HEK293 (cell line): Measurements from ENCODE around the gene CCDC144A.
"Not testable (repeated sequence)": the region's sequence is repeated elsewhere in the genome, so short reads cannot be mapped to it uniquely, and the experiment has no call there.

Experiments used
- BCL11A ChIP-seq: fragments of 450-650 bp; formaldehyde crosslinking; IDR thresholded peaks from 2 replicates; pipeline ENCODE4 v1.5.1; 2016; ENCODE audit warnings: low read depth, missing biosample characterization, missing genetic modification characterization
- PBX3 ChIP-seq: sonication (generic); formaldehyde crosslinking; IDR thresholded peaks from 2 replicates; pipeline ENCODE4 v1.8.1; 2022; ENCODE audit warnings: mild to moderate bottlenecking, moderate library complexity, missing genetic modification reagents
- YY1 ChIP-seq: fragments of 450-650 bp; formaldehyde crosslinking; IDR thresholded peaks from 2 replicates; pipeline ENCODE4 v1.5.1; 2018; ENCODE audit warnings: missing biosample characterization, missing genetic modification characterization
- ZBTB17 ChIP-seq: fragments of 450-650 bp; formaldehyde crosslinking; IDR thresholded peaks from 2 replicates; pipeline ENCODE4 v1.5.1; 2016; ENCODE audit warnings: missing biosample characterization, missing genetic modification characterization
- ZBTB26 ChIP-seq: fragments of 450-650 bp; formaldehyde crosslinking; optimal IDR thresholded peaks from 2 replicates; pipeline ENCODE3; 2016; ENCODE audit warnings: missing biosample characterization, mild to moderate bottlenecking, missing genetic modification characterization
- ZNF777 ChIP-seq: fragments of 450-650 bp; formaldehyde crosslinking; IDR thresholded peaks from 2 replicates; pipeline ENCODE4 v1.5.1; 2017; ENCODE audit warnings: missing biosample characterization, missing genetic modification characterization, borderline replicate concordance
- ZNF830 ChIP-seq: fragments of 450-650 bp; IDR thresholded peaks from 2 replicates; pipeline ENCODE4 v1.5.0; 2018; ENCODE audit warnings: missing biosample characterization, missing genetic modification characterization, low read depth, mild to moderate bottlenecking, moderate library complexity
- TF ChIP-seq, protein P1 (sequence below): fragments of 450-650 bp; formaldehyde crosslinking; IDR thresholded peaks from 2 replicates; pipeline ENCODE4 v1.5.1; 2016; ENCODE audit warnings: missing biosample characterization, missing genetic modification characterization
- TF ChIP-seq, protein P2 (sequence below): fragments of 450-650 bp; formaldehyde crosslinking; IDR thresholded peaks from 2 replicates; pipeline ENCODE4 v1.5.1; 2016; ENCODE audit warnings: missing biosample characterization, missing genetic modification characterization

DNA sequence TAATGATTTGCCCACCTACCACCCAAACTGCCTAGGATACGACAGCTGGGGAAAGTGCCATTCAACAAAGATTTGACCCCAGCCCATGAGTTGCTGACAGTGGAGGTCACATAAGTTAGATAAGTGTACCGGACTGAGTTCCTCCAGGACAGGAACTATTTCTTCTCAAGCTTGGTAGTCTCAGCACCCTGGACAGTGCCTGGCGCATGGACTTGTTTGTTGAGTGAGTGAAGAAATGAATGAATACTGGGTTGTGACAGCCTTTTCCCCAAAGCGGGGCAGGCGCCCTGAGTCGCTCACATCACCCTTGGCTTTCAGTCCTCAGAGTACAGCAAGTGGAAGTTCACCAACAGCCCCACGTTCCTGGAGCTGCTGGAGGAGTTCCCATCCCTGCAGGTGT, 122.1 kb downstream of the CCDC144A start:
- TF ChIP-seq ZNF830 (tag by site-specific recombination); PBX3 (CRISPR knock-in tag); ZBTB17 (tag by site-specific recombination); ZBTB26 (tag by site-specific recombination); BCL11A; YY1 (tag by site-specific recombination); ZNF777 (tag by site-specific recombination): not testable (repeated sequence)
- TF ChIP-seq, protein P1, sequence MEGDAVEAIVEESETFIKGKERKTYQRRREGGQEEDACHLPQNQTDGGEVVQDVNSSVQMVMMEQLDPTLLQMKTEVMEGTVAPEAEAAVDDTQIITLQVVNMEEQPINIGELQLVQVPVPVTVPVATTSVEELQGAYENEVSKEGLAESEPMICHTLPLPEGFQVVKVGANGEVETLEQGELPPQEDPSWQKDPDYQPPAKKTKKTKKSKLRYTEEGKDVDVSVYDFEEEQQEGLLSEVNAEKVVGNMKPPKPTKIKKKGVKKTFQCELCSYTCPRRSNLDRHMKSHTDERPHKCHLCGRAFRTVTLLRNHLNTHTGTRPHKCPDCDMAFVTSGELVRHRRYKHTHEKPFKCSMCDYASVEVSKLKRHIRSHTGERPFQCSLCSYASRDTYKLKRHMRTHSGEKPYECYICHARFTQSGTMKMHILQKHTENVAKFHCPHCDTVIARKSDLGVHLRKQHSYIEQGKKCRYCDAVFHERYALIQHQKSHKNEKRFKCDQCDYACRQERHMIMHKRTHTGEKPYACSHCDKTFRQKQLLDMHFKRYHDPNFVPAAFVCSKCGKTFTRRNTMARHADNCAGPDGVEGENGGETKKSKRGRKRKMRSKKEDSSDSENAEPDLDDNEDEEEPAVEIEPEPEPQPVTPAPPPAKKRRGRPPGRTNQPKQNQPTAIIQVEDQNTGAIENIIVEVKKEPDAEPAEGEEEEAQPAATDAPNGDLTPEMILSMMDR (tag by site-specific recombination): not testable (repeated sequence)
- TF ChIP-seq, protein P2, sequence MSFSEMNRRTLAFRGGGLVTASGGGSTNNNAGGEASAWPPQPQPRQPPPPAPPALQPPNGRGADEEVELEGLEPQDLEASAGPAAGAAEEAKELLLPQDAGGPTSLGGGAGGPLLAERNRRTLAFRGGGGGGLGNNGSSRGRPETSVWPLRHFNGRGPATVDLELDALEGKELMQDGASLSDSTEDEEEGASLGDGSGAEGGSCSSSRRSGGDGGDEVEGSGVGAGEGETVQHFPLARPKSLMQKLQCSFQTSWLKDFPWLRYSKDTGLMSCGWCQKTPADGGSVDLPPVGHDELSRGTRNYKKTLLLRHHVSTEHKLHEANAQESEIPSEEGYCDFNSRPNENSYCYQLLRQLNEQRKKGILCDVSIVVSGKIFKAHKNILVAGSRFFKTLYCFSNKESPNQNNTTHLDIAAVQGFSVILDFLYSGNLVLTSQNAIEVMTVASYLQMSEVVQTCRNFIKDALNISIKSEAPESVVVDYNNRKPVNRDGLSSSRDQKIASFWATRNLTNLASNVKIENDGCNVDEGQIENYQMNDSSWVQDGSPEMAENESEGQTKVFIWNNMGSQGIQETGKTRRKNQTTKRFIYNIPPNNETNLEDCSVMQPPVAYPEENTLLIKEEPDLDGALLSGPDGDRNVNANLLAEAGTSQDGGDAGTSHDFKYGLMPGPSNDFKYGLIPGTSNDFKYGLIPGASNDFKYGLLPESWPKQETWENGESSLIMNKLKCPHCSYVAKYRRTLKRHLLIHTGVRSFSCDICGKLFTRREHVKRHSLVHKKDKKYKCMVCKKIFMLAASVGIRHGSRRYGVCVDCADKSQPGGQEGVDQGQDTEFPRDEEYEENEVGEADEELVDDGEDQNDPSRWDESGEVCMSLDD (tag by site-specific recombination): not testable (repeated sequence)
